Chondrocyte (in vitro differentiated cells): ENCODE measurements around the gene GCSAM. TPM values are rescaled to one million over a fixed set of nuclear protein-coding genes. Genes with fewer than 3 reads are reported as not detected.
A peak's percentile ranks its signal among the peaks of the same experiment; 100 is the strongest.

Source experiments
- DNase-seq: peaks from one replicate; pipeline ENCODE4 v3.0.0; 2021; ENCODE audit warnings: mixed read lengths, low spot score
- H3K27ac Mint-ChIP-seq: one replicate; pipeline ENCODE4 v1.8.0; 2021; ENCODE audit warnings: mild to moderate bottlenecking, moderate library complexity, mixed read lengths; ENCODE audit not compliant: unreplicated experiment
- H3K27me3 Mint-ChIP-seq: 2 replicates; pipeline ENCODE4 v1.8.0; 2021; ENCODE audit warnings: low read depth, mixed read lengths
- H3K36me3 Mint-ChIP-seq: 2 replicates; pipeline ENCODE4 v1.8.0; 2021; ENCODE audit warnings: low read depth, mixed read lengths
- H3K4me1 Mint-ChIP-seq: 2 replicates; pipeline ENCODE4 v1.8.0; 2021; ENCODE audit warnings: low read depth, mild to moderate bottlenecking, mixed read lengths
- H3K4me3 Mint-ChIP-seq: one replicate; pipeline ENCODE4 v1.8.0; 2021; ENCODE audit warnings: mild to moderate bottlenecking, moderate library complexity, mixed read lengths; ENCODE audit not compliant: unreplicated experiment
- H3K9me3 Mint-ChIP-seq: 2 replicates; pipeline ENCODE4 v1.8.0; 2021; ENCODE audit warnings: low read depth, mixed read lengths
- total RNA-seq: library from RNA; stranded (reverse); gene quantifications from 3 replicates; pipeline ENCODE4 v1.2.1, GENCODE V29; 2021
- TF ChIP-seq, protein P1 (sequence below): fragments of 200-600 bp; sonication (generic); IDR thresholded peaks from 2 replicates; pipeline ENCODE4 v1.5.0; 2021; ENCODE audit warnings: antibody characterized with exemption, mild to moderate bottlenecking, moderate library complexity

Gene GCSAM
- total RNA-seq, 1 donor from 2014 or later, result not detected

DNA sequence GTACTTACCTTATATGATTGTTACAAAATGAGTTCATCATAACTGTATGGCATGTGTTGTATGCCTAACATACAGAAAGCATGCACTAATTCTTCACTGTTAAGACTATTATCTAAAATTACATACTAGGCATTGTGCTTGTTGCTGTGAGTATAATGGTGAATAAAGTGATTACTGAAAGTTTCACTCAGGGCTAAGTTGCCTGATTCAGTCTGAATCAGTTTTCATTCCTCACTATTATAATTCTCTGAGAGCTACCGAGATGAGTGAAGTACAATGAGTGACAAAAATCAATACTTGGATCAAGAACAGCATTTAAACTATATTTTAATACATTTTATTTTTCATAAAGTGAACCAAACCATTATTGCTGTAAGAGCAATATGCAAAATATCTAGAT is 7.5 kb upstream of the GCSAM start:
- Mint-ChIP-seq H3K27ac (no peak overlapping the region), H3K36me3 (peaks cover 2% of the 10 kb centered on the region), H3K4me3 (no peak overlapping the region), H3K4me1 (no peaks in the 10 kb centered on the region), H3K9me3 (peaks cover 10% of the 10 kb centered on the region), H3K27me3 (peaks cover 5% of the 10 kb centered on the region)
- no peak for DNase-seq
- TF ChIP-seq, protein P1, sequence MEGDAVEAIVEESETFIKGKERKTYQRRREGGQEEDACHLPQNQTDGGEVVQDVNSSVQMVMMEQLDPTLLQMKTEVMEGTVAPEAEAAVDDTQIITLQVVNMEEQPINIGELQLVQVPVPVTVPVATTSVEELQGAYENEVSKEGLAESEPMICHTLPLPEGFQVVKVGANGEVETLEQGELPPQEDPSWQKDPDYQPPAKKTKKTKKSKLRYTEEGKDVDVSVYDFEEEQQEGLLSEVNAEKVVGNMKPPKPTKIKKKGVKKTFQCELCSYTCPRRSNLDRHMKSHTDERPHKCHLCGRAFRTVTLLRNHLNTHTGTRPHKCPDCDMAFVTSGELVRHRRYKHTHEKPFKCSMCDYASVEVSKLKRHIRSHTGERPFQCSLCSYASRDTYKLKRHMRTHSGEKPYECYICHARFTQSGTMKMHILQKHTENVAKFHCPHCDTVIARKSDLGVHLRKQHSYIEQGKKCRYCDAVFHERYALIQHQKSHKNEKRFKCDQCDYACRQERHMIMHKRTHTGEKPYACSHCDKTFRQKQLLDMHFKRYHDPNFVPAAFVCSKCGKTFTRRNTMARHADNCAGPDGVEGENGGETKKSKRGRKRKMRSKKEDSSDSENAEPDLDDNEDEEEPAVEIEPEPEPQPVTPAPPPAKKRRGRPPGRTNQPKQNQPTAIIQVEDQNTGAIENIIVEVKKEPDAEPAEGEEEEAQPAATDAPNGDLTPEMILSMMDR, result no peak

DNA sequence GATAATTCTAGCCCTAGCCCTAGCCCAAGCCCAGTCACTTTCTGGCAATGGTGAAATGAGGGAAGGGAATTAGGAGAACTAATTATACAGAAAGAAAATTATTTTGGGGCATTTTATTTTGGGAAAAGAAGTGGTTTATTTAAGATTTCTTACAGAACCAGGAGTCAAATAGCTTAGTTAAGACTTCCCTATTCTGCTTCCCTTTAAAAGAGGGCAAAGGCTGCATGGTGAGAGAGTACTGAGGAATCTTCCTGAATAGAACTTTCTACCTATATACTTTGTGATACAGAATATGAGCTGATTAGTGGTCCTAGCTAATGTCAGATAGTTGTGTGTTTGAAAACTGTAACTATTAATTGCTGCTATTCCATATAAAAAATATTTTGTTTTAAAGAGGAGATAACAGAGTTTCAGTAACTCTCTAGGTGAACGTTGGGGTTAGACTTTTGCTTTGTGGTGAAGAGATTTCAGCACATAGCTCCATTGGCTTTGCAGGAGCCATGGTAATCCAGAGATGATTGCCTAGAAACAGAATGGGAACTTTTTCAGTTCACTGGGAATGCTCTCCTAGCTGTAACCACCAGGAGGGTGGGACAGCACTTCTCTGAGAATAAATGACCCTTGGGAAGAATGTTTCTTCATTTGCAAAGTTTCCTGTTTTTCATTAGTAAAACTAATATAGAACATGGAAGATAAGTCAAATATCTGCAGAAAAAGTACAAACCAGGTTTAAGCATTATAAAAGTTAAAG is 5.3 kb upstream of the GCSAM start:
- H3K4me3 Mint-ChIP-seq, result no peak overlapping the region
- no peak for DNase-seq
- no peaks in the 10 kb centered on the region for H3K9me3 Mint-ChIP-seq
- no peak overlapping the region for H3K27ac Mint-ChIP-seq
- H3K4me1 Mint-ChIP-seq, result no peaks in the 10 kb centered on the region
- no peaks in the 10 kb centered on the region for H3K36me3 Mint-ChIP-seq
- TF ChIP-seq, protein P1, result no peak
- H3K27me3 Mint-ChIP-seq, result peaks cover 5% of the 10 kb centered on the region

DNA sequence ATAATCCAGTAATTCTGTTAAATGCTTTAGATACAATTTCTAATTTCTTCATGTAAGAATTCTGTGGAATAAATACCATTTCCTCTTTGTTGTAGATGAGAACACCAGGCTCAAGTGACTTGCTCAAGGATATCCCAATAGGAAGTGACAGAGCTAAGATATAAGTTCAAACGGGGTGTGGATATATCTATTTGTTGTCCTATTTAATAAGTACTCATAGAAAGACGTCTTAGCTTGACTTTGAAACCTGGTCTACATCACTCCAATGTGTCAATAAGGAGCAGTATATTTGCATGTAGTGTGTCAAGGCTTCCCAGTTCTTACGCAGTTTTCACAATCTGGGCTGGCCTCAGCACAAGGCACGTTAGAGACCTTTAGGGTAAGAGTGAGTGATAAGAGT is 4.7 kb upstream of the GCSAM start:
- Mint-ChIP-seq H3K27ac (no peak overlapping the region), H3K36me3 (no peaks in the 10 kb centered on the region), H3K4me3 (no peak overlapping the region), H3K4me1 (no peaks in the 10 kb centered on the region), H3K27me3 (peaks cover 5% of the 10 kb centered on the region), H3K9me3 (no peaks in the 10 kb centered on the region)
- DNase-seq, result no peak
- TF ChIP-seq, protein P1, result no peak

DNA sequence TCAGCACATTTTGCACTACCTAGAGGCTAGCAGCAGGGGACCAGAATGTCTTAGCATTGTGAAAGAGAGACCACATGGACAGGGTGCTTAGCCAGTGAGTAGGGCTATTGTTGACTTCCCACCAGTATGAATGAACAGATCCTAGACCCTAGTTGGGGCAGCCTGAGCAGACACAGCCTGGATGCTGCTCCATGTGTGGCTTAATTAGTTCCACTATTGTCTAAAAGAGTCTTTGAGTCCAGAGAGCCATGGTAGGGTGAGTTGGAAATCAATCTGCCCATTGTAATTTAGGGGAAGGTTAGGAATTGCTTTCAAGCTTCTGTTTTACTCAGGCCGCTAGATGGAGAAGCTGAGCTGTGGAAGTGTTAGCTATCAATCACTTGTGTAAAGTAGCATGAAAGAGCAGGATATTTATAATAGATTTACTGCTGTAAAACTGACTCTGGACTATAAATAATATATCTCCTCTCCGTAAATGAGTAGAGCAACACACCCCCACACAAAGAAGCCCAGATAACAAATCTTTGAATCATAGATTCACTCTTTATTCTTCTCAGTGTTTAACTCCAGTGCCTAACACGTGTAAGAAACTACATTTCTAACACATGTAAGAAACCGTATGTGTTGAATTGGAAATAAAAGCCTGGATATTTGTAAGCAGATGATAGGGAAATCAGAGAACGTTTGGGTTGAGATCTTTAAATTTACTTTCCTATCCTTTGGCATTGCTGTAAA is 4.1 kb upstream of the GCSAM start:
- DNase-seq, result no peak
- no peaks in the 10 kb centered on the region for H3K9me3 Mint-ChIP-seq
- no peak overlapping the region for H3K4me3 Mint-ChIP-seq
- H3K27me3 Mint-ChIP-seq, result peaks cover 5% of the 10 kb centered on the region
- H3K36me3 Mint-ChIP-seq, result no peaks in the 10 kb centered on the region
- no peak overlapping the region for H3K27ac Mint-ChIP-seq
- TF ChIP-seq, protein P1, result peak; percentile 83
- no peaks in the 10 kb centered on the region for H3K4me1 Mint-ChIP-seq

DNA sequence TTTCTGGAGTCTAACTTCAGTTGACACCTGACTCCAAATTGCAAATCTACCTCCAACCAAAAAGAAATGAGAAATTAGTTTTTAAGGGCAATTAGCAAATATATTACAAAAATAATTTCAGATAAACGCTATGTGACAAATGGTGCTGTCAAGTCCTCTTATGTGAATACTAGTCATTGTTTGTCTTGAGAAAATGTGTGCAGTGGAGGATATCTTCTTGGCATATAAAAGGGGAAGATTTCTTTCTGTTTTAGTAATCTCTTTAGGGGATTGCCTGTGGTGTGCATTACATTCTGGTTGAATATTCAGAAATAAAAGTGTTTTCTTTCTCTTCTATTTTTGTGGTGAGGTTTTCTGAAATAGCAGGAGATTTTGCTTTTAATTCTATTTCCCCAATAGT is 3.0 kb upstream of the GCSAM start:
- Mint-ChIP-seq H3K27ac (no peak overlapping the region), H3K36me3 (no peaks in the 10 kb centered on the region), H3K4me1 (no peaks in the 10 kb centered on the region), H3K9me3 (no peaks in the 10 kb centered on the region), H3K4me3 (no peak overlapping the region), H3K27me3 (peaks cover 5% of the 10 kb centered on the region)
- DNase-seq, result no peak
- TF ChIP-seq, protein P1, result no peak
